Neural progenitor cell (in vitro differentiated cells): ENCODE data around the gene SKA2. TPM values are rescaled to one million over a fixed set of nuclear protein-coding genes. Genes with fewer than 3 reads are reported as not detected.

Source experiments
- DNase-seq: peaks from one replicate; pipeline ENCODE4 v3.0.0-alpha.2; 2016; ENCODE audit warnings: low spot score
- H2AFZ ChIP-seq: fragments of 200-600 bp; sonication (generic); replicated peaks from 2 replicates; pipeline ENCODE4 v1.6.1; 2016; ENCODE audit warnings: antibody characterized with exemption
- H3F3A ChIP-seq: fragments of 200-600 bp; sonication (generic); 2 replicates; pipeline ENCODE4 v1.6.1; 2016; ENCODE audit warnings: antibody characterized with exemption, low read depth
- H3K27ac ChIP-seq: fragments of 200-600 bp; sonication (generic); 2 replicates; pipeline ENCODE4 v1.5.1; 2016; ENCODE audit warnings: mild to moderate bottlenecking
- H3K27me3 ChIP-seq: fragments of 200-600 bp; sonication (generic); 2 replicates; pipeline ENCODE4 v1.6.1; 2016; ENCODE audit warnings: mild to moderate bottlenecking, moderate library complexity
- H3K36me3 ChIP-seq: fragments of 200-600 bp; sonication (generic); 2 replicates; pipeline ENCODE4 v1.5.1; 2016
- H3K4me1 ChIP-seq: fragments of 200-600 bp; sonication (generic); 2 replicates; pipeline ENCODE4 v1.6.1; 2016; ENCODE audit warnings: mixed run types
- H3K4me2 ChIP-seq: fragments of 200-600 bp; sonication (generic); 2 replicates; pipeline ENCODE4 v1.6.1; 2016
- H3K4me3 ChIP-seq: fragments of 200-600 bp; sonication (generic); 2 replicates; pipeline ENCODE4 v1.5.1; 2016
- H3K79me2 ChIP-seq: fragments of 200-600 bp; sonication (generic); 2 replicates; pipeline ENCODE4 v1.6.1; 2016; ENCODE audit warnings: low read depth
- H3K9ac ChIP-seq: fragments of 200-600 bp; sonication (generic); 2 replicates; pipeline ENCODE4 v1.6.1; 2016
- H3K9me3 ChIP-seq: fragments of 200-600 bp; sonication (generic); 2 replicates; pipeline ENCODE4 v1.5.1; 2016; ENCODE audit warnings: low read depth
- H4K20me1 ChIP-seq: fragments of 200-600 bp; sonication (generic); 2 replicates; pipeline ENCODE4 v1.6.1; 2016; ENCODE audit warnings: low read depth
- H3K27ac Mint-ChIP-seq: 3 replicates; pipeline ENCODE4 v1.8.0; 2021; ENCODE audit warnings: mixed read lengths
- H3K27me3 Mint-ChIP-seq: 2 replicates; pipeline ENCODE4 v1.8.0; 2022; ENCODE audit warnings: low read depth, mild to moderate bottlenecking, inconsistent platforms, moderate library complexity, mixed read lengths; ENCODE audit not compliant: insufficient read depth
- H3K36me3 Mint-ChIP-seq: 3 replicates; pipeline ENCODE4 v1.8.0; 2021; ENCODE audit warnings: mixed read lengths
- H3K4me1 Mint-ChIP-seq: 3 replicates; pipeline ENCODE4 v1.8.0; 2021; ENCODE audit warnings: mixed read lengths
- H3K4me3 Mint-ChIP-seq: 3 replicates; pipeline ENCODE4 v1.8.0; 2021; ENCODE audit warnings: mild to moderate bottlenecking, moderate library complexity, mixed read lengths
- H3K9me3 Mint-ChIP-seq: 3 replicates; pipeline ENCODE4 v1.8.0; 2020; ENCODE audit warnings: mixed read lengths
- CTCF ChIP-seq: fragments of 200-600 bp; sonication (generic); IDR thresholded peaks from 2 replicates; pipeline ENCODE4 v1.5.1; 2017; ENCODE audit warnings: antibody characterized with exemption, mild to moderate bottlenecking
- EZH2 ChIP-seq: fragments of 200-600 bp; sonication (generic); IDR thresholded peaks from 2 replicates; pipeline ENCODE4 v1.6.1; 2017; ENCODE audit warnings: antibody characterized with exemption, mild to moderate bottlenecking, moderate library complexity
- EZH2phosphoT487 ChIP-seq: fragments of 200-600 bp; sonication (generic); IDR thresholded peaks from 2 replicates; pipeline ENCODE4 v1.6.1; 2017; ENCODE audit warnings: antibody characterized with exemption
- total RNA-seq: library from RNA; depleted of rRNA; stranded (reverse); fragments of >200 nt; gene quantifications from 2 replicates; pipeline ENCODE4 v1.2.3, GENCODE V29; 2015; ENCODE audit warnings: low replicate concordance

The SKA2 gene
- total RNA-seq, 1 donor from 2014 or later = 352 TPM

DNA sequence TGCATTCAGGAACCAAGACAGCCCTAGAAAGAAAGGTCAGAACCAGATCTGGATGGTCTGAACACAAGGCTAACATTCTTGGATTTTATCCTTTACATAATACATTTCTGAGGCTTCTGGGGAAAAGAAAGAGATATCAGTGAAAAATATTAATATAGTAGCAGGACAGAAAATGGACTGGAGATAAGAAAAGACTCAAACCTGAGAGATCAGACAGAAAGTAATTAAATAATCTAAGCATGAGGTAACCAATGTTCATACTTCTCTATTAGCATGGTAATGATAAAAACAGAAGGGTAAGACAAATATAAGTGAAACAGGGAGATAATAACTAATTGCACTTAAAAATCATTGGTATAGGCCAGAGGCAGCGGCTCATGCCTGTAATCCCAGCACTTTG lies 53.8 kb downstream of the SKA2 start:
- no peak overlapping the region for H3K4me3 ChIP-seq
- peaks cover 16% of the 10 kb centered on the region for H4K20me1 ChIP-seq
- Mint-ChIP-seq H3K27ac (no peak overlapping the region), H3K9me3 (peaks cover 9% of the 10 kb centered on the region), H3K4me1 (peaks cover 14% of the 10 kb centered on the region), H3K4me3 (no peak overlapping the region), H3K36me3 (peaks cover 32% of the 10 kb centered on the region), H3K27me3 (no peaks in the 10 kb centered on the region)
- H3K36me3 ChIP-seq = no peaks in the 10 kb centered on the region
- no peak overlapping the region for H2AFZ ChIP-seq
- no peaks in the 10 kb centered on the region for H3K9me3 ChIP-seq
- no peak overlapping the region for H3K27ac ChIP-seq
- H3K27me3 ChIP-seq = no peaks in the 10 kb centered on the region
- no peak overlapping the region for H3K9ac ChIP-seq
- H3K4me1 ChIP-seq = peaks cover 14% of the 10 kb centered on the region
- H3F3A ChIP-seq = peaks cover 7% of the 10 kb centered on the region
- TF ChIP-seq CTCF (no peak), EZH2 (no peak), EZH2phosphoT487 (no peak)
- DNase-seq = no peak
- H3K4me2 ChIP-seq = no peak overlapping the region
- peaks cover 94% of the 10 kb centered on the region for H3K79me2 ChIP-seq

DNA sequence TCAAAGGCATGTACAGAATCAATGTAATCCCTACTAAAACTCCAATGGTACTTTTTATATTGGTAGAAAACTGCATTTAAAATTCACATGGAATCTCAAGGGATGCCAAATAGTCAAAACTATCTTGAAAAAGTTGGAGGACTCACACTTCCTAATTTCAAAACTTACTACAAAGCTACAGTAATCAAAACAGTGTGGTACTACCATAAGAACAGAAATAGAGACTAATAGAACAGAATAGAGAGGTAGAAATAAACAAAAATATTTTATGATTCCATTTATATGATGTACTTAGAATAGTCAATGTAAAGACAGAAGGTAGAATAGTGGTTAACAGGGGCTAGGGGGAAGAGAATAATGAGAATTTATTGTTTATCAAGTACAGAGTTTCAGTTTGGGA lies 57.1 kb downstream of the SKA2 start:
- no peak overlapping the region for H3K4me3 ChIP-seq
- H4K20me1 ChIP-seq = peaks cover 6% of the 10 kb centered on the region
- no peaks in the 10 kb centered on the region for H3K9me3 ChIP-seq
- H3K4me3 Mint-ChIP-seq = no peak overlapping the region
- H3K4me1 ChIP-seq = no peaks in the 10 kb centered on the region
- H3K27ac ChIP-seq = no peak overlapping the region
- no peaks in the 10 kb centered on the region for H3K4me1 Mint-ChIP-seq
- no peak overlapping the region for H3K27ac Mint-ChIP-seq
- H3K27me3 ChIP-seq = no peaks in the 10 kb centered on the region
- no peak overlapping the region for H2AFZ ChIP-seq
- H3K9me3 Mint-ChIP-seq = peaks cover 9% of the 10 kb centered on the region
- peaks cover 93% of the 10 kb centered on the region for H3K79me2 ChIP-seq
- peaks cover 2% of the 10 kb centered on the region for H3K27me3 Mint-ChIP-seq
- no peaks in the 10 kb centered on the region for H3K36me3 ChIP-seq
- TF ChIP-seq EZH2phosphoT487 (no peak), EZH2 (no peak), CTCF (no peak)
- H3K4me2 ChIP-seq = no peak overlapping the region
- DNase-seq = no peak
- H3K9ac ChIP-seq = no peak overlapping the region
- H3F3A ChIP-seq = no peaks in the 10 kb centered on the region
- peaks cover 27% of the 10 kb centered on the region for H3K36me3 Mint-ChIP-seq

- Histone ChIP-seq H2AFZ (no peak overlapping the region), H3K9me3 (no peaks in the 10 kb centered on the region), H3K4me1 (no peaks in the 10 kb centered on the region), H3K4me3 (no peak overlapping the region), H4K20me1 (peaks cover 11% of the 10 kb centered on the region), H3K4me2 (no peak overlapping the region), H3K27me3 (no peaks in the 10 kb centered on the region), H3K9ac (no peak overlapping the region), H3K79me2 (peaks cover 87% of the 10 kb centered on the region), H3K27ac (no peak overlapping the region), H3K36me3 (no peaks in the 10 kb centered on the region), H3F3A (no peaks in the 10 kb centered on the region)
- H3K36me3 Mint-ChIP-seq = peaks cover 21% of the 10 kb centered on the region
- peaks cover 2% of the 10 kb centered on the region for H3K27me3 Mint-ChIP-seq
- H3K4me1 Mint-ChIP-seq = no peaks in the 10 kb centered on the region
- peaks cover 7% of the 10 kb centered on the region for H3K9me3 Mint-ChIP-seq
- TF ChIP-seq EZH2 (no peak), EZH2phosphoT487 (no peak), CTCF (no peak)
- no peak for DNase-seq
- no peak overlapping the region for H3K27ac Mint-ChIP-seq
- no peak overlapping the region for H3K4me3 Mint-ChIP-seq
These were observed 60.0 kb downstream of the SKA2 start for GRCh38 chr17:59094861-59095530.
